HG03571 (cell line): ENCODE data around the gene VANGL2.

Source experiments
- ATAC-seq: cut with Tn5 transposase; IDR thresholded peaks from one replicate; pipeline ENCODE4 v1.9.1; 2021; ENCODE audit not compliant: unreplicated experiment

Gene VANGL2

GRCh38 chr1:160427625-160428024 lies 27.3 kb downstream of the VANGL2 start:
- no peak for ATAC-seq

GRCh38 chr1:160428053-160428452 lies 27.7 kb downstream of the VANGL2 start:
- no peak for ATAC-seq

GRCh38 chr1:160428655-160429054 lies 28.3 kb downstream of the VANGL2 start:
- ATAC-seq, result peak; percentile 22

- ATAC-seq, result peak; percentile 11
Measured at GRCh38 chr1:160429125-160429561, 28.8 kb downstream of the VANGL2 start.

GRCh38 chr1:160429702-160430535 lies 29.6 kb downstream of the VANGL2 start:
- peak; percentile 42 for ATAC-seq

- no peak for ATAC-seq
Measured at GRCh38 chr1:160431006-160431405, 30.6 kb downstream of the VANGL2 start.

GRCh38 chr1:160431571-160431970 lies 31.2 kb downstream of the VANGL2 start:
- ATAC-seq, result no peak

- peak; percentile 64 for ATAC-seq
Measured at GRCh38 chr1:160432371-160432786, 32.0 kb downstream of the VANGL2 start.

- ATAC-seq, result no peak
Measured at GRCh38 chr1:160436966-160437365, 36.6 kb downstream of the VANGL2 start.

- peak; percentile 68 for ATAC-seq
Measured at GRCh38 chr1:160437432-160438316, 37.3 kb downstream of the VANGL2 start.

GRCh38 chr1:160438317-160438918 lies 38.1 kb downstream of the VANGL2 start:
- ATAC-seq, result no peak

GRCh38 chr1:160438935-160439334 lies 38.6 kb downstream of the VANGL2 start:
- ATAC-seq, result no peak

- no peak for ATAC-seq
Measured at GRCh38 chr1:160439718-160440117, 39.4 kb downstream of the VANGL2 start.

- ATAC-seq, result no peak
Measured at GRCh38 chr1:160446945-160447600, 46.7 kb downstream of the VANGL2 start.

GRCh38 chr1:160449494-160449893 lies 49.1 kb downstream of the VANGL2 start:
- no peak for ATAC-seq

GRCh38 chr1:160451119-160451858 lies 50.9 kb downstream of the VANGL2 start:
- peak; percentile 46 for ATAC-seq

GRCh38 chr1:160451859-160452232 lies 51.5 kb downstream of the VANGL2 start:
- peak; percentile 26 for ATAC-seq

- ATAC-seq, result no peak
Measured at GRCh38 chr1:160453443-160453842, 53.1 kb downstream of the VANGL2 start.

- ATAC-seq, result no peak
Measured at GRCh38 chr1:160454371-160455152, 54.2 kb downstream of the VANGL2 start.
